Endometrial microvascular endothelial cells (primary cell): ENCODE measurements around the gene RIC8A. TPM values are rescaled to one million over a fixed set of nuclear protein-coding genes. Genes with fewer than 3 reads are reported as not detected.

Experiments
- in situ Hi-C: cut with HindIII; loops from 2 replicates; pipeline ENCODE4 v1.10.0; 2017; ENCODE audit warnings: low sequenced_read_pairs, low pct_unique_long_range_greater_than_20kb; ENCODE audit errors: inconsistent ontology term
- total RNA-seq: library from RNA; depleted of rRNA; stranded (reverse); fragments of >200 nt; gene quantifications from one replicate; pipeline ENCODE4 v1.2.3, GENCODE V29; 2015; ENCODE audit errors: inconsistent ontology term

The RIC8A gene
- total RNA-seq, 1 donor from 2014 or later, result 156 TPM

GRCh38 chr11:259413-259812, 51.9 kb downstream of the RIC8A start:
- in situ Hi-C loops, result no loop called here

GRCh38 chr11:261624-262023, 54.1 kb downstream of the RIC8A start:
- in situ Hi-C loops, result no loop called here

Other genes with a start within 250 kb of the RIC8A start
- gene SCGB1C1, start 14.6 kb upstream of the RIC8A start, total RNA-seq, result not detected
- 26.9 TPM for gene BET1L, start 309 bp upstream of the RIC8A start, total RNA-seq
- 14.0 TPM for gene SIRT3, start 28.6 kb downstream of the RIC8A start, total RNA-seq
- 204 TPM for gene PSMD13, start 29.3 kb downstream of the RIC8A start, total RNA-seq
- not detected for gene NLRP6, start 70.7 kb downstream of the RIC8A start, total RNA-seq
- 9.7 TPM for gene PGGHG, start 81.4 kb downstream of the RIC8A start, total RNA-seq
- gene IFITM5, start 91.8 kb downstream of the RIC8A start, total RNA-seq, result not detected
- gene IFITM2, start 100.1 kb downstream of the RIC8A start, total RNA-seq, result 233 TPM
- 26.2 TPM for gene IFITM1, start 106.3 kb downstream of the RIC8A start, total RNA-seq
- 231 TPM for gene IFITM3, start 113.2 kb downstream of the RIC8A start, total RNA-seq
- gene B4GALNT4, start 161.8 kb downstream of the RIC8A start, total RNA-seq, result 0.09 TPM
- gene PKP3, start 186.5 kb downstream of the RIC8A start, total RNA-seq, result not detected
- gene SIGIRR, start 207.3 kb downstream of the RIC8A start, total RNA-seq, result 71.1 TPM
- 0.09 TPM for gene ANO9, start 234.3 kb downstream of the RIC8A start, total RNA-seq
- gene PTDSS2, start 242.6 kb downstream of the RIC8A start, total RNA-seq, result 43.1 TPM